ENCODE data around the gene DERL3.

DNA sequence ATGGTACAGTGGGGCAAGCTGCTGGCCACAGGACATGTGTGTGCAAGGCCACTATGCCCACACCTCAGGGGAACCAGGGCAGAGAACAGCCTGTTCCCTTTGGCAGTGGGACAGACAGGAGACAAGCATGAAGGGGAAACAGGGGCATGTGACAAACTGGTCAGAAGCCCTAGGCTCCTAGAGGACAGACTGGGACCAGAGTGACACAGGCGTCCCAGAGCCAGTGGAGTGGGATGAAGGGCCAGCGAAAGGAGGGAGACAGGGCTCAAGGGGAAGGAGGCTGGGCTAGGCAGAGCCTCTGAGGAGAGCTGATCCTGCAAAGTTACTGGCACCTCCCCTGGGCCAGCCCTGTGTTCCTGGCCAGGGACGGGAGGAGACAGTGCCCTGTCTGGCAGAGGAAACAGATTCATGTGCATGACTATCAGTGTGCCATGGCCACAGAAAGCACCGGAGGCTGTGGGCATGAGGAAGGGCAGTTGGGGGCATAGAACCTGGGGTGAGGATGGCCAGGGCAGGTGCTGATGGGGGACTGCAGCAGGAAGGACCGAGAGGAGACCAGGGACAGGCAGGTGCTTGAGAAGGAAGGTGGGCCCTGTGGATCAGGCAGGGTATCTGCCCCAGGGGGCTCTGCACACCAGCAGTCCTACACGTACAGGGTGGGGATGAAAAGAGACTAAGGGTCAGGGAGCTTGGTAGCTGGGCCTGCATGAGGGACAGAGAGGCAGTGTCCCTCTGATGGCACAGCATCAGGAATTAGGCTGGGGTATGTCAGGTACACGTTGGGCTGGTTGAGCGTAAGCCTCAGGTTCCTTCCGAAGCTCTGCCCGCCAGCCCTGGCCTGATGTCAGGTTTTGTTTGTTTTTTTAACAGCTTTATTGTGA, 9.8 kb downstream of the DERL3 start:
- no peak for TF ChIP-seq POLR2A (IDR thresholded peaks at IDR 0.05)
- no peak for TF ChIP-seq POLR2AphosphoS5 (IDR thresholded peaks at IDR 0.05)
- TF ChIP-seq, protein P1, sequence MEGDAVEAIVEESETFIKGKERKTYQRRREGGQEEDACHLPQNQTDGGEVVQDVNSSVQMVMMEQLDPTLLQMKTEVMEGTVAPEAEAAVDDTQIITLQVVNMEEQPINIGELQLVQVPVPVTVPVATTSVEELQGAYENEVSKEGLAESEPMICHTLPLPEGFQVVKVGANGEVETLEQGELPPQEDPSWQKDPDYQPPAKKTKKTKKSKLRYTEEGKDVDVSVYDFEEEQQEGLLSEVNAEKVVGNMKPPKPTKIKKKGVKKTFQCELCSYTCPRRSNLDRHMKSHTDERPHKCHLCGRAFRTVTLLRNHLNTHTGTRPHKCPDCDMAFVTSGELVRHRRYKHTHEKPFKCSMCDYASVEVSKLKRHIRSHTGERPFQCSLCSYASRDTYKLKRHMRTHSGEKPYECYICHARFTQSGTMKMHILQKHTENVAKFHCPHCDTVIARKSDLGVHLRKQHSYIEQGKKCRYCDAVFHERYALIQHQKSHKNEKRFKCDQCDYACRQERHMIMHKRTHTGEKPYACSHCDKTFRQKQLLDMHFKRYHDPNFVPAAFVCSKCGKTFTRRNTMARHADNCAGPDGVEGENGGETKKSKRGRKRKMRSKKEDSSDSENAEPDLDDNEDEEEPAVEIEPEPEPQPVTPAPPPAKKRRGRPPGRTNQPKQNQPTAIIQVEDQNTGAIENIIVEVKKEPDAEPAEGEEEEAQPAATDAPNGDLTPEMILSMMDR (IDR thresholded peaks at IDR 0.05) = no peak
